GM18861 (cell line): ENCODE results near the gene SERPINB1.
"Not testable (repeated sequence)": the region's sequence is repeated elsewhere in the genome, so short reads cannot be mapped to it uniquely, and the experiment has no call there.

Experiments
- ATAC-seq: cut with Tn5 transposase; IDR thresholded peaks from one replicate; pipeline ENCODE4 v1.9.1; 2021; ENCODE audit not compliant: unreplicated experiment

SERPINB1 gene

DNA sequence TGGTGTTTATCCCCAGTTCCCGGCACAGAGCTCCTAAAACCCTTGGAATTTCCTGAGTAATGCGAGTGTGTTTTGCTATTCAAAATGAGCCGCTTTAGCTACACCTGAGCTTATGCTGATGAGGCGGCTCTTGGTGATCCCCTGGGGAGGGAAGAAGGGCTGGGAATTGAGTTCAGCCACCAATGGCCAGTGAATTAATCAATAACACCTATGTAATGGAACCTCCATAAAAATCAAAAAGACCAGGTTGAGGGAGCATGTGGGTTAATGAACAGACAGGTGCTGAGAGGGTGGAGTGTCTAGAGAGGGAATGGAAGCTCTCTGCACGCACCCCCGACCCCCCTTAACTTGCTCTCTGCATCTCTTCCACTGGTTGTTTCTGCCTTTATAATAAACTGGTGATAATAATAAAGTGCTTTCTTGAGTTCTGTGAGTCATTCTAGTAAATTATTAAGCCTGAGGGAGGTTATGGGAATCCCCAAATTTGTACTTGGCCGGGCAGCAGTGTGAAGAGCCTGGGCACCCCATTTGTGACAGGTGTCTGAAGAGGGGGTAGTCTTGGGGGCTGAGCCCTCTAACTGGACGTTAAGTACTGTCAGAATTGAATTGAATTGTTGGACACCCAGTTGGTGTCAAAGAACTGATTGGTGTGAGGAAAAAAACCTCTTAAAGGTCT, 24.6 kb upstream of the SERPINB1 start:
- peak; percentile 41 for ATAC-seq

DNA sequence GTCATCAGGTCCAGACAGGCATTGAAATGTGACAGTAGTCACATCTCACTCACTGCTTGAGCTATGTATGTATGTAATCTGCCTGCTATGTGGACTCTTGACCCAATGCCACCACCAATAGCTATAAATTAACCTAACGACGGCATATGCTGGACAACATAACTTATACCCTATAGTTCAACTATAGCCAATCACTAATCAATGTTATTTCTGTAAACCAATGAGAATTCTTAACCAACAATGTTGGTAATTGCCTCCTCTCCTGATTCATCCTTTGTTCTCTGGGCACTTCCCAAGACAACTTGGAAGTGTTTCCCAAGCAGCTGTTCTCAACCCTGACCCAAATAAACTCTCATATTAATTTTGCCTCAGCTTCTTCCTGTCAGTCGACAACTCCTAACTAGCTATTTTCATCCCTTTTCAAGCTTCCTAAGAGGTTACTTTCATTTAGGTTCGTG, 24.1 kb upstream of the SERPINB1 start:
- no peak for ATAC-seq

DNA sequence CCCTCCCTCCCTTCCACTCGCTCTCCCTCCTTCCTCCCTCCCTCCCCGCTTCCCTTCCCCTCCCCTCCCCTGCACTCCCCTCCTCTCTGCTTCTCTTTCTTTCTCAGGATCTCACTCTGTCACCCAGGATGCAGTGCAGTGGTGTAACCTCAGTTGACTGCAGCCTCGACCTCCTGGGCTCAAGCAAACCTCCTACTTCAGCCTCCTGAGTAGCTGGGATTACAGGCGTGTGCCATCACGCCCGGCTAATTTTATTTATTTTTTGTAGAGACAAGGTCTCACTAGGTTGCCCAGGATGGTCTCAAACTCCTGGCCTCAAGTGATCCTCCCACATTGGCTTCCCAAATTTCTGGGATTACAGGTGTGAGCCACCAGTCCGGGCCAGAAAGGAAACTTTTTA, 23.6 kb upstream of the SERPINB1 start:
- no peak for ATAC-seq

- no peak for ATAC-seq
These were observed 22.2 kb upstream of the SERPINB1 start for GRCh38 chr6:2863901-2864300.

- ATAC-seq, result peak; percentile 53
These were observed 21.1 kb upstream of the SERPINB1 start for GRCh38 chr6:2862712-2863181.

DNA sequence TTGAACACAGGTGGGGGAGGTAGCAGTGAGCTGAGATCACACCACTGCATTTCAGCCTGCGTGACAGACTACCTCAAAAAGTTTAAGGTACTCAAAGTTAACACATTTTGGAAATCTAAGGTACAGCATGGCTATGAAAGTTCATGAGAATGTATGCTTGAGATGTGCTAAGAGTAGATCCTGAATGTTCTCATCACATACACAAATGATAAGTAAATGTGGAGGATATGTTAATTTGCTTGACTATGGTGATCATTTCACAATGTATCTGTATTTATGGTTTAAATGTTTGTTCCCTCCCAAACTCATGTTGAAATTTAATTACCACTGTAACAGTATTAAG, 20.1 kb upstream of the SERPINB1 start:
- ATAC-seq, result no peak

DNA sequence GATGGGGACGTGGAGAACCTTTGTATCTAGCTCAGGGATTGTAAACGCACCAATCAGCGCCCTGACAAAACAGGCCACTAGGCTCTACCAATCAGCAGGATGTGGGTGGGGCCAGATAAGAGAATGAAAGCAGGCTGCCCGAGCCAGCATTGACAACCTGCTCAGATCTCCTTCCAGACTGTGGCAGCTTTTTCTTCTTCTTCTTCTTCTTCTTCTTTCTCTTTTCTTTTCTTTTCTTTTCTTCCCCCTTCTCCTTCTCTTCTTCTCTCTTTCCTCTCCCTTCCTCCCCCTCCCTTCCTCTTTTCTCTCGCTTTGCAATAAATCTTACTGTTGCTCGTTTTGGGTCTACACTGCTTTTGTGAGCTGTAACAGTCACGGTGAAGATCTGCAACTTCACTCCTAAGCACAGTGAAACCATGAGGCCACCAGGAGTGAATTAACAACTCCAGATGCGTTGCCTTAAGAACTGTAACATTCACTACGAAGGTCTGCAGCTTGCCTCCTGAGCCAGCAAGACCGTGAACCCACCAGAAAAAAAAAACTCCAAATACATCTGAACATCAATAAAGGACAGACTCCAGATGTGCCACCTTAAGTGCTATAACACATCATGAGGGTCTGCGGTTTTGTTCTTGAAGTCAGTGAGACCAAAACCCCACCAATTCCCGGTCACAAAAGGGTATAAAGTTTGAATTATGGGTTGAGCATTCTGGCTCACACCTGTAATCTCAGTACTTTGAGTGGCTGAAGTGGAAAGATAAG, 19.6 kb upstream of the SERPINB1 start:
- ATAC-seq, result no peak

GRCh38 chr6:2860706-2861059, 19.0 kb upstream of the SERPINB1 start:
- not testable (repeated sequence) for ATAC-seq

- ATAC-seq, result not testable (repeated sequence)
These were observed 18.4 kb upstream of the SERPINB1 start for GRCh38 chr6:2859798-2860705.

DNA sequence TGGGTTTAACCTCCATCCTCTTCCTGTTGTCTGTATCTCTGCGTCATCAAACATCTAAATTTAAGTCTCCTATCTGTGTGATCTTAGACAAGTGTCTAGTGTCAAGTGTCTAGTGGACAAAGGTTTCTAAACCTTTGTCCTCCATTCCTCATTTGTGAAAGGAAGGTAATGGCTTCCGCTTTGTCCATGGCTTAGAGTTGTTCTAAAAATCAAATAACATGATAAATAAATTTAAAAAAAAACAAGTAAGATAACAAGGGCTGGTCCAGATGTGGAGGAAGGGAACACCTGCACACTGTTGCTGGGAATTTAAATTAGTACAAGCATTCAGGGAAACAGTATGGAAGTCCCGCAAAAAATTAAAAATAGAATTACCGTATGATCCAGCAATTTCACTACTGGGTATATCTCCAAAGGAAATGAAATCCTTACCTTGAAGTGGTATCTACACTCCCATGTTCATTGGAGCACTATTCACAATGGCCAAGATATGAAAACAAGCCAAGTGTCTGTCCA, 17.6 kb upstream of the SERPINB1 start:
- ATAC-seq, result no peak

DNA sequence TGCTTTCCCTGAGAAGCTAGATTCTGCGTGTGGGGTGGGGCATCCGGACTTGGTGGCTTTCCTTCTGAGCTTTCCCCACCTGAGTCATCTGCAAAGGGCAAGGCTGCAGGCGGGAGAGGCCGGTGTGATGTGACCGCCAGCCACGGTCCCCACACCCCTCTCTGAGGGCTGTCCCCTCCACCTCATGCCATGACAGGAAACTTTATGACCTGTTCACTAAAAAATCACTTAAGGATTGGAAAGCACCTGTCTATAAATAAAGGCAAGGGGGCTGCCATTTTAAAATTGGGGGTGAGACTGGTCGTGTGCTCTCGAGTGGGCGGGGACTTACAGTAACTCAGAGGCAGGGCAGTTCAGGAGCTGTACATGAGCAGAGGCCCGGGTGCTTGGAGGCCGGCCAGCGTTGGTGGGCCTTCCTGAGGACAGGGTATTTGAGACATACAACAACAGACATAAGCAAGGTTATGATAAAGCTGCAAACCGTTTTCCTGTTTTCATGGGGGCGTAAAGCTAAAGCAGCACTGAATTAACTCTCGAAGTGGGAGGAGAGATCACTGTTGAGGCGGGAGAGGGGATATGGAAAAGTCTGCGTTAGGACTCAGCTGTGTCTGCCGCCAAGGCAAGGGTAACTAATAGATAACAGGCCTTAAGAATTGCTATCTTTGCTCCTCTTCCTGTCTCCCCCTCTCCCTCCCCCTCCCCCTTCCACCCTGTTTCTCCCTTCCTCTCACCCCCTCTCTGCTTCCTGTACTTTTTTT, 16.1 kb upstream of the SERPINB1 start:
- peak; percentile 38 for ATAC-seq

DNA sequence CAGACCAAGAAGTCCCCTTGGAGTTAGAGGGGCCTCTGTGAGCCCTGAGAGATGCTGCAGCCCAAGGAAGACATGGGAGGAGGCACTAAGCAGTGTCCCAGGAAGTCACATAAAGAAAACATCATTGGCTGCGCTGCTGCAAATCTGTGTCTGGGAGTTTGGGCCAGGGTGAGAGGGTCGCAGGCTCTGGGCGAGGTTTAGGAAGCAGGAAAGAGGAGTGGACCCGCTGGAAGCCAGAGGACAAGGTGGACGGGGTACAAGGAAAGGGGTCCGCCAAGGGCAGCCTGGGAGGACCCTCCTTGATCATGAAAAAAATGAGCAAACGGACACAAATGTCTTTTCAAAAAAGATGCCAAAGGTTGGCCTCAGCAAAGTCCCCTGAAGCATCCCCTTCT, 15.5 kb upstream of the SERPINB1 start:
- no peak for ATAC-seq

GRCh38 chr6:2855061-2855519, 13.4 kb upstream of the SERPINB1 start:
- no peak for ATAC-seq

GRCh38 chr6:2854396-2854982, 12.8 kb upstream of the SERPINB1 start:
- no peak for ATAC-seq

- no peak for ATAC-seq
These were observed 12.2 kb upstream of the SERPINB1 start for GRCh38 chr6:2853769-2854395.

DNA sequence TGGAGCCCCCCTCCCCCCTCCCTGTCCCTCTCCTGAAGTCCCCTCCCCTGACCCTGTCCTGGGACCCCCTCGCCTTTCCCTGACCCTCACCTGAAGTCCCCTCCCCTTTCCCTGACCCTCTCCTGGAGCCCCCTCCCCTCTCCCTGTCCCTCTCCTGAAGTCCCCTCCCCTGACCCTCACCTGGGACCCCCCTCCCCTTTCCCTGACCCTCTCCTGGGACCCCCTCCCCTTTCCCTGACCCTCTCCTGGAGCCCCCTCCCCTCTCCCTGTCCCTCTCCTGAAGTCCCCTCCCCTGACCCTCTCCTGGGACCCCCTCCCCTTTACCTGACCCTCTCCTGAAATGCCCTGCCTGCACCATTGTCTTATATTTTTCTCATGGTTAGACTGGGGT, 11.7 kb upstream of the SERPINB1 start:
- not testable (repeated sequence) for ATAC-seq

GRCh38 chr6:2852921-2853322, 11.3 kb upstream of the SERPINB1 start:
- ATAC-seq, result no peak

DNA sequence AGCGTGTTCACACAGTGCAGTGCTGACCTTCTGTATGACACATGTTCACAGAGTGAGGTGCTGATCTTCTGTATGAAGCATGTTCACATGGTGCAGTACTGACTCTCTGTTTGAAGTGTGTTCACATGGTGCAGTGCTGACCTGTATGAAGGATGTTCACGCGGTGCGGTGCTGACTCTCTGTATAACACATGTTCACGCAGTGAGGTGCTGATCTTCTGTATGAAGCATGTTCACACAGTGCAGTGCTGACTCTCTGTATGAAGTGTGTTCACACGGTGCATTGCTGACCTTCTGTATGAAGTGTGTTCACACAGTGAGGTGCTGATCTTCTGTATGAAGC, 10.8 kb upstream of the SERPINB1 start:
- no peak for ATAC-seq

GRCh38 chr6:2851727-2852513, 10.3 kb upstream of the SERPINB1 start:
- no peak for ATAC-seq
